AG10803 (cell line): Measurements from ENCODE around the gene EVA1B.

ENCODE experiments used
- DNase-seq: peaks from one replicate; pipeline ENCODE4 v3.0.0; 2010; ENCODE audit warnings: low read depth
- H3K4me3 ChIP-seq: 2 replicates; pipeline ENCODE4 v1.5.1; 2011; ENCODE audit warnings: mild to moderate bottlenecking, low read length, control low read depth
- TF ChIP-seq, protein P1 (sequence below): conservative IDR thresholded peaks from 2 replicates; pipeline ENCODE4 v1.5.1; 2011; ENCODE audit warnings: mild to moderate bottlenecking, low read length, control low read depth, inconsistent platforms

EVA1B gene

DNA sequence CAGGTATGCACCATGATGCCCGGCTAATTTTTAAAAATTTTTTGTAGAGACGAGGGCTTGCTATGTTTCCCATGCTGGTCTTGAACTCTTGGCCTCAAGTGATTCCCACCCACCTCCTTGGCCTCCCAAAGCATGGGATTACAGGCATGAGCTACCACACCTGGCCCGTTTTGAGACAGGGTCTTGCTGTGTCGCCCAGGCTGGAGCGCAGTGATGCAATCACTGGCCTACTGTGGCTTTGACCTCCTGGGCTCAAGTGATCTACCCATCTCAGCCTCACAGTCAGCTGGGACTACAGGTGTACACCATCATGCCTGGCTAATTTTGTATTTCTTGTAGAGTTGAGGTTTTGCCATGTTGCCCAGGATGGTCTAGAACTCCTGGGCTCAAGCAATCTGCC lies 24.8 kb downstream of the EVA1B start:
- DNase-seq: no peak
- H3K4me3 ChIP-seq: no peak overlapping the region
- TF ChIP-seq, protein P1, sequence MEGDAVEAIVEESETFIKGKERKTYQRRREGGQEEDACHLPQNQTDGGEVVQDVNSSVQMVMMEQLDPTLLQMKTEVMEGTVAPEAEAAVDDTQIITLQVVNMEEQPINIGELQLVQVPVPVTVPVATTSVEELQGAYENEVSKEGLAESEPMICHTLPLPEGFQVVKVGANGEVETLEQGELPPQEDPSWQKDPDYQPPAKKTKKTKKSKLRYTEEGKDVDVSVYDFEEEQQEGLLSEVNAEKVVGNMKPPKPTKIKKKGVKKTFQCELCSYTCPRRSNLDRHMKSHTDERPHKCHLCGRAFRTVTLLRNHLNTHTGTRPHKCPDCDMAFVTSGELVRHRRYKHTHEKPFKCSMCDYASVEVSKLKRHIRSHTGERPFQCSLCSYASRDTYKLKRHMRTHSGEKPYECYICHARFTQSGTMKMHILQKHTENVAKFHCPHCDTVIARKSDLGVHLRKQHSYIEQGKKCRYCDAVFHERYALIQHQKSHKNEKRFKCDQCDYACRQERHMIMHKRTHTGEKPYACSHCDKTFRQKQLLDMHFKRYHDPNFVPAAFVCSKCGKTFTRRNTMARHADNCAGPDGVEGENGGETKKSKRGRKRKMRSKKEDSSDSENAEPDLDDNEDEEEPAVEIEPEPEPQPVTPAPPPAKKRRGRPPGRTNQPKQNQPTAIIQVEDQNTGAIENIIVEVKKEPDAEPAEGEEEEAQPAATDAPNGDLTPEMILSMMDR: no peak

DNA sequence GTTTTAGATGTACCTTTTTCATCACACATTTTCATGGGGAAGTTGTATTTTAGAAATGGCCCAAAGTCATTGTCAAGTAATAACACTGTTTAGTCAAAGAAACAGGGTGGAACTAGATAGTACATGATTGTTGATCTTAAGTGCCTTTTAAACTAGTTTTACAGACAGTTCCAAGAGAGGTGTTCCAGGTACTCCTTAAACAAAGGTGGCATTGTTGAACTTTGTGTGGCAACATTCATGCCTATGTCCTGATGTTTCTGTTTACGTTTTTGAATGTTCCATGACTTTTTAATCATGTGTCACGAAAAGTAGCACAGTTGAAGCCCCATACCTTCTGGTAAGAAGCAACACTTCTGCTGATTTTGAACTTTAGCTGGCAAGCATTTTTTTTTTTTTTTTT lies 26.4 kb downstream of the EVA1B start:
- TF ChIP-seq, protein P1: no peak
- H3K4me3 ChIP-seq: no peak overlapping the region
- no peak for DNase-seq

DNA sequence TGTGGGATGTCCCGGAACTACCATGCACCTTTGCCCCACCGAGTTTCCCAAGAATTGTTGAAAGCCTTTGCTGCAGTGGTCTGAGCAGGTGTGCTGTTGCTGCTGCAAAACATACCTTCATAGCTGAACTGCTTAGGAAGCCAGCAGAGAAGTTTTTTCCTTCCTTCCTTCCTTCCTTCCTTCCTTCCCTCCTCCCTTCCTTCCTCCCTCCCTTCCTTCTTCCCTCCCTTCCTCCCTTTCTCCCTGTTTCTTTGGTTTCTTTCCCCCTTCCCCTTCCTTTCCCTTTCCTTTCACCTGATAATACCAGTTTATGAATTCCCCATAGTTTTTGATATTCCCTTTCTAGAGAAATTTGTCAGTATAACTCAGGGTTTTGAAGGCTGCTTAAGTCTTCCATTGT lies 28.1 kb downstream of the EVA1B start:
- H3K4me3 ChIP-seq: no peak overlapping the region
- TF ChIP-seq, protein P1: no peak
- no peak for DNase-seq

DNA sequence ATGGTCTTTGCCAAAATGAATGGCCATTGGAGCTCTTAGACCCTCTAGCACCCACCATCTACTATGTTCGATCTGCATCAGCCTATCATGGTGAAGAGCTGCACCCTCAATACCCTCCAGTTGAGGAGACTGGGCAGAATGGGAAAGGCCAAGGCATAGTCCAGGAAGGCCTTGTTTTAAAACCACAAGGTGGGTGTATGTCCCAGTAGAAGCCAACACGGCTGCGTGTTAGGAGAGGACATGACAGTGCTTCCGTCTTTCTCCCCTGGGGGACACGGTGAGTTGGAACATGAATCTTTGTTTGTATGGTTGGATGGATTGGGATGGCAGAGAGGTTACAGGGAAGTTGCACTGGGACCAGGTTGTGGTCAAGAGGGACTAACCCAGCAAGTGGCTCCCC lies 35.9 kb downstream of the EVA1B start:
- no peak for DNase-seq
- TF ChIP-seq, protein P1: no peak
- no peak overlapping the region for H3K4me3 ChIP-seq

DNA sequence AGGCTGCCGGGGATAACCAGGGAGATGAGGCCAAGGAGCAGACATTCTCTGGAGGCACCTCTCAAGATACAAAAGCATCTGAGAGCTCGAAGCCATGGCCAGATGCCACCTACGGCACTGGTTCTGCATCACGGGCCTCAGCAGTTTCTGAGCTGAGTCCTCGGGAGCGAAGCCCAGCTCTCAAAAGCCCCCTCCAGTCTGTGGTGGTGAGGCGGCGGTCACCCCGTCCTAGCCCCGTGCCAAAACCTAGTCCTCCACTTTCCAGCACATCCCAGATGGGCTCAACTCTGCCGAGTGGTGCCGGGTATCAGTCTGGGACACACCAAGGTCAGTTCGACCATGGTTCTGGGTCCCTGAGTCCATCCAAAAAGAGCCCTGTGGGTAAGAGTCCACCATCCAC lies 36.6 kb downstream of the EVA1B start:
- TF ChIP-seq, protein P1: no peak
- H3K4me3 ChIP-seq: no peak overlapping the region
- DNase-seq: no peak

DNA sequence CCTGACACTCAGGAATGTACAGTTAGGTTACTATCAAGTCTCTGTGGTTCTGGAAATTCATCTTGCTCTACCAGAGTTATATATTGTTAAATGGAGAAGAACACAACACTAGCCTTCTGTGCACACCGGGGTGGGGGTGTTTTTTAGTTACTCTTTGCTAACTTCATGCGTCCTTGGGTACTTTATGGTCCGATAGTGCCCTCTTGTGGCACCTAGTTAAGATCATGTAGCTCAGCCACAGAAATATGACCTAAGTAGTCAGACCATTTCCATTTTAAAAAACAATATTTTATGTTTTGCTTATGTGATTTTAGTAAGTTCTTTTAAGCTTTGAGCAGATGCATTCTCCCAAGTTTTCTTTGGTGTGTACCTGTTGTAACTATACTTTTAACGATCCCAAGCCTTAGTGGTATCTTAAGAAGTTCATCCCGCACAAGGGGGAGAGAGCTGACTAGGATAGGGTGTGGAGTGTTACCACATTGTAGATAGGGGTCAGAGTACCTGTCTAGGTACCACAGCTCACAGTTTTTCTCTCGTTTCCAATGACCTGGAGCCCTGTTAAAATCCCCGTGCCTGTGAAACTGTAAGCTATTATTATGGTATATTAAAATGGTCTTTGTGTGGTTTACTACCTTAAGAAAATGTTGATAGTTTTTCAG lies 37.9 kb downstream of the EVA1B start:
- DNase-seq: peak; percentile 90
- no peak overlapping the region for H3K4me3 ChIP-seq
- TF ChIP-seq, protein P1: peak; percentile 78

DNA sequence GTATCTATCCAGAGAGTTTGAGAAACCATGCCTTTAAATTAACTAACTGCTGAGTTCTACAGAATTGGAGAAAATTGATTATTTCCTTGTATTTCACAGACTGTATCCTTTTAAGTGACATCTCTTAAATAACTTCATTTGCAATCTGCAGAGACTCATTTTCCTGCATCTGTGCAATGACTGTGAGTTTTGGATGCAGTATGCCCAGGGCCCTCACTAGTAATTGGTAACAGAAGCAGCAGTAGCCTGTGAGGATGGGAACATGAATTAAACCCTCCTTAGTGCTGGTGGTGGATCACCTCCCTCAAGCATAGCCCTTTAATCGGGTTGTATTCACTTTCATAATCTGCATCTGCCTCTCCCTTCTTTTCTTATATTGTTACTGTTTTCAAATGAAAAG lies 38.9 kb downstream of the EVA1B start:
- TF ChIP-seq, protein P1: no peak
- no peak for DNase-seq
- no peak overlapping the region for H3K4me3 ChIP-seq
